COLO668 (cell line): ENCODE data around the gene OTOGL.
"Not testable (repeated sequence)": the region's sequence is repeated elsewhere in the genome, so short reads cannot be mapped to it uniquely, and the experiment has no call there.

ENCODE experiments used
- DNase-seq: peaks from one replicate; lab custom pipeline; 2025; ENCODE audit not compliant: unreplicated experiment; lab: John Stamatoyannopoulos, UW

The OTOGL gene

DNA sequence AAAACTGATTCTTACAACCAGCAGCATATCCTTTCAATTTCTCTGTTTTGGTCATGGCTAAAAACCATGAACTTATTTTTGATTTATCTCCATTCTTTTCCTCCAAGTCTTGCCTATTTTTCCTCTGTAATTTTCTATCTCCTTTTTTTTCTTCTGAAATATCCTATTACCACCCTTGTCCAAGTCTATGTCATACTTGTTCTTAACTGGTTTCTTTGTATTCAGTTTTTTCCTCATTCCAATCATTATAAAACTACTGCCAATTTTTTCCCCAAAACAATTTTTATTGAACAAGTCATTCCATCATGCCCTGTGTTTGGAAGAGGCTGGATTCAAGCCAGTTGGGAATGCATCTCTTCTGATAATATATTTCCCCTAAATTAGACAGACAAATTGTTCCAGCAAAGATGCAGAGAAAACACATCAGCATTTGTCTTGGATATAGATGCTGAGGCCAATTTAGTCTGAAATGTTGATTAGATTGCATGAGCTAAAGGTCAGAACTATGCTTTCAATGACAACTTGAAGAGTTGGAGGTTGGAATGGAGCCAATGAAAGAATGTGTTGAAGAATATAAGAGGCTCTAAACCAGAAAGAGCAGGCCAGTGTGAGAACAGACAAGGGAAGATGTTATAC, 30.7 kb downstream of the OTOGL start:
- DNase-seq = no peak

DNA sequence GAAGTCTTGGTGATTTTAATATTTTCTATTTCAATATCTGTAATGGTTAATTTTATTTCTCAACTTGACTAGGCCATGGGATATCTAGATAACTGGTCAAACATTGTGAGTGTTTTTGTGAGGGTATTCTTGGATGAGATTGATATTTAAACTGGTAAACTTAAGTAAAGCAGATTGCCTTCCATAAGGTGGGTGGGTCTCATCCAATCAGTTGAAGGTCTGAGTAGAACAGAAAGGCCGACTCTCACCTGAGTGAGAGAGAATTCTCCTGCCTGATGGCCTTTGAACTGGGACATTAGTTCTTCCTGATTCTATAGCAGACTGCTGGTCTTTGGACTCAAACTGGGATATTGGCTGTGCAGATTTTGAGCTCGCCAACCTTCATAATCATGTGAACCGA, 36.3 kb downstream of the OTOGL start:
- DNase-seq = no peak

DNA sequence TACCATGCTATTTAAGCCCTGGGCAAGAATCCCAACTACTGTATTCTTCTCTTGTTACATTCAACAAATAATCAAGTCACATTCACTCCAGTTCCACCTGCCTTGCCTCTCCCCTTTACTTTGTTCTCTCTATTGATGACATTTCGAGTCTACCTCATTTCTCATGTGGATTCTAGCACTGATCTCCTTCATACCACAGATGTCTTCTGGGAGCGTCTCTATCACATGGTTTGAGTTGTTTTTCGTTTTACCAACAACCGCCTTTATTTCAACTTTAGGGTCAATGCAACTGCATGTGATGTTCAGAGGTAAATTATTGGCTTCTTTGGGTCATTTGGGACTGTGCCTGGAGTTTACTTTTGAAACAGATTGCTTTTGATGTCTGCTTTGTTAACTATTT, 40.7 kb downstream of the OTOGL start:
- no peak for DNase-seq

DNA sequence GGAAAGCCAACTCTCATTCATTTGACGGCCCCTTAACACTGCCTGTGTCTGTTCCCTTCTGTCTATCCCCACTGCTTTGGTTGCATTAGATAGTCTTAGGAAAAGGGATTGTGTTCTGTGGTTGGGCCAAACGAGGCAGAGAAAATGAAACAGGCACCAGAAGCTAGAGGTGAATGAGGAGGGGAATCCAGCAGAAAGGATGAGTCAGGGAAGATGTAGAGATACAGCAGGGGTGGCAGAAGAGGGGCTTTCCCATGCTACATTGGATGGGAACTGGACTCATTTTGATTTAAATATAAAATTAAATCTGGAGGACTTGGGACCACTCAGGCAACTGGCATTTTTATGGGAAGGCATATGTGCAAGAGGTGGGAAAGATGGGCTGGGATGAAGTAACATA, 43.3 kb downstream of the OTOGL start:
- no peak for DNase-seq

DNA sequence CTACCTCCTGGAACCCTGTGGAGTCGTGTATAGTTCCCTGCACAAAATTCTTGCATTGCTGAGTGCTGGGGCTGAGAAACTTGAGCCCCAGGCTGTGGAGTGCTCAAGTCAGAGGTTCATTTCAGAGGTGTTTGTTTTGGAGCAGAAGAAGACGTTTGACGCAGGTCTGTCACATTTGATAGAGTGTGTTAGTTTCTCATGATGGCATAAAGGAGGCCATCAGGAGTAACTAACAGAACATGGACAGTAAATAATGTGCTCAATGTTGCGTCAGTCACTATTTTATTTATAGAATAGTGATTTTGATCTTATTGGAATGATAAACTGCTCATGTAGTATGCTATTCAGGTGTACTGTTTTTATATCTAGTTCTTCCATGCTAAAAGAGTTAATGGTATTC, 44.2 kb downstream of the OTOGL start:
- no peak for DNase-seq

DNA sequence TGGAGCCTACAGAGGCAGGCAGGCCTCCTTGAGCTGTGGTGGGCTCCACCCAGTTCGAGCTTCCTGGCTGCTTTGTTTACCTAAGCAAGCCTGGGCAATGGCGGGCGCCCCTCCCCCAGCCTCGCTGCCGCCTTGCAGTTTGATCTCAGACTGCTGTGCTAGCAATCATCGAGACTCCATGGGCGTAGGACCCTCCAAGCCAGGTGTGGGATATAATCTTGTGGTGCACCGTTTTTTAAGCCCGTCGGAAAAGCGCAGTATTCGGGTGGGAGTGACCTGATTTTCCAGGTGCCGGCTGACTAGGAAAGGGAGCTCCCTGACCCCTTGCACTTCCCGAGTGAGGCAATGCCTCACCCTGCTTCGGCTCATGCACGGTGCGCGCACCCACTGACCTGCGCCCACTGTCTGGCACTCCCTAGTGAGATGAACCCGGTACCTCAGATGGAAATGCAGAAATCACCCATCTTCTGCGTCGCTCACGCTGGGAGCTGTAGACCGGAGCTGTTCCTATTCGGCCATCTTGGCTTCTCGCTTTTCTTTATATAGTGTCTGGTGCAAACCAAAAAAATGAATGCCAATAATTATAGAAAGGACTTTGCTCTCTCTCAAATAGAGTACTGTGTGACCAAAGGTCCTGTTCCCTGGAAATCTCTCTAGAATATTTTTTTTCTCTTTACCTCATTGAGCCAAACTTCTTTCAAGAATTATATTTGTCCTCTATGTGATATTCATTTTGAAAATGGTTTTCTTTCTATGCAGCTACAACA, 50.4 kb downstream of the OTOGL start:
- DNase-seq = not testable (repeated sequence)

DNA sequence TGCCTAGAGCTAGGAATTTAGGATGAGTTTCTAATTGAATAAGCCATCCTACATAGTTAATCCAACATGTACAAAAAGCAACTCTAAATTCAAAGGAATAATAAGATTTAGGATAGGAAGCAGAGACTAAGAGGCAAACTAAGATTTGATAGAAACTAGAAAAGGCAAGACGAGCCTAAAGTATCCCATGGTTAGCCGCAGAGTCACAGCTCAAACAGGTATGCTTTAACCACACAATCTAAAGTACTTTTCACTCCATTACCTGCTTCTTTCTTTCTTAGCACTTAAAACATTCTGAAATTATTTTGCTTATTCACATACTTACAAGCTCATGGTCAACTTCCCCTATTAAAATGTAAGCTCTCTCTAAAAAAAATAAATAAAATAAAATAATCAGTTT, 51.8 kb downstream of the OTOGL start:
- DNase-seq = no peak

DNA sequence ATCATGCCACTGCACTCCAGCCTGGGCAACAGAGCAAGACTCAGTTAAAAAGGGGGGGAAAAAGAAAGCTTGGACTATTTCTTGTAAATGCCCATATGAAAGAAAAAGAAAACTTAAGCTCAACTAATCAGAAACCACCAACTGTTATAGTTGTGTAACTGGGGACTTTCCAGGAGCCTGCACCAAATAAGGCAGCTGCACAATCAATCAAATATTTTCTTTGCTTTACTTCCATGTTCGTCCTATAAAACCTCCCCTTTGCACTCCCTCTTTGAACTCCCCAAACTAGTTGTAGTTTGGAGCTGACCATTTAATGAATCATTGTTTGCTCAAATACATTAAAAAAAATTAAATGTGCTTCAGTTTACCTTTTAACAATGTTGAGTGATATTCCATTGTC, 54.9 kb downstream of the OTOGL start:
- no peak for DNase-seq

DNA sequence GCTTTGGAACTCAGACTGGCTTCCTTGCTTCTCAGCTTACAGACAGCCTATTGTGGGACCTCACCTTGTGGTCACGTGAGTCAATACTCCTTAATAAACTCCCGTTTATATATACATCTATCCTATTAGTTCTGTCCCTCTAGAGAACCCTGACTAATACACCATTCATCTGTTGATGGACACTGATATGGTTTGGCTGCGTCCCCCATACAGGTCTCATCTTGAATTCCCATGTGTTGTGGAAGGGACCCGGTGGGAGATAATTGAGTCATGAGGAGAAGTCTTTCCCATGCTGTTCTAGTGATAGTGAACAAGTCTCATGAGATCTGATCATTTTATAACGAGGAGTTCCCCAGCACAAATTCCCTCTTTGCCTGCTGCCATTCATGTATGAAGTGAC, 57.0 kb downstream of the OTOGL start:
- DNase-seq = no peak

DNA sequence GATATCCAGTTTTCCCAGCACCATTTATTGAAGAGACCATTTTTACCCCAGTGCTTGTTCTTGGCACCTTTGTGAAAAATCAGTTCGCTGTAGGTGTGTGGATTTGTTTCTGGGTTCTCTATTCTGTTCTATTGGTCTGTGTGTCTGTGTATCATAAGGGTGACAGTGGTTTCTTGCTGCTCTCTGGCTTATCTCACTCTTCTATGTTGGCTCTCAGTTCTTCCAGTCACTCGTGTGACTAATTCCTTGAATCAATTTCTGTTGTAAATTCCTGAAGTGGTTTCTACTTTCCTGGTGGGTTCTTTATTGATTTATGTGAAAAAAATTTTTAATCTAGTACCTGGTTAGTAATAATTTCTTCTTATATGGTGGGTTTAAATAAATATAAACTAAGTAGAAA, 58.3 kb downstream of the OTOGL start:
- no peak for DNase-seq

DNA sequence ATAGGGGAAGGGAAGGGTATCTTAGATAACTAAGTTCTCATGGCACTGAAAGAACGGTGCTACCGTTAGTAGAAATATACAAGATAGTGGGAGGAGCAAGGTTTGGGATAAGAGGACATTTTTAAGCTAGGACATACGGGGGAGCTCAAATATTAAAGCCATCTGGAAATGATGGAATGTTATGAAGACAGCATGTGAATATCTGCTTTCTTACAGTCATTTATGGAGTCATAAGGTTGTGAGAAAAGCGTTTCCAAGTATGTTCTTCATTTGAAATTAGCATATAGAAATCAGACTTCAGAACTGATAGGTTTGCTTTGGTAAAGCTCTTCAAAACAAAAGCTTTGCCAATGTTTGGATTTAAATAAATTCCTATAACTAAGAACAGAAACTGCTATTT, 62.3 kb downstream of the OTOGL start:
- no peak for DNase-seq

DNA sequence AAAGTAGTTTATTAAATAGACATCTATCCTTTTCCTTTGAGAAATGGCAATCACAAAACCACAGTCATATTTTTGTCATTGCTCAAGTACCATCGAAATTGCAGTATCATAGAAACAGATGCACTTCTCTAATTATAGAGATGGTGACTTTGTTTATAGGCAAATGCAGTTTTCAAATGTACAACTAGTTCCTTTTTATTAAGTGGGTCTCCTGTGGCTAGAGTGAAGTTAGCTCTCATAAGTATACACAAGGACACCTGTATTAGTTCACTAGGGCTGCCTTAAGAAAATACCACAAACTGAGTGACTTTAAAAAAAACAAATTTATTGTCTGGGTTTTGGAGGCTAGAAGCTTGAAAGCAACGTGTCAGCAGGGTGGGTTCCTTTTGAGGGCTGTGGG, 62.8 kb downstream of the OTOGL start:
- DNase-seq = no peak

DNA sequence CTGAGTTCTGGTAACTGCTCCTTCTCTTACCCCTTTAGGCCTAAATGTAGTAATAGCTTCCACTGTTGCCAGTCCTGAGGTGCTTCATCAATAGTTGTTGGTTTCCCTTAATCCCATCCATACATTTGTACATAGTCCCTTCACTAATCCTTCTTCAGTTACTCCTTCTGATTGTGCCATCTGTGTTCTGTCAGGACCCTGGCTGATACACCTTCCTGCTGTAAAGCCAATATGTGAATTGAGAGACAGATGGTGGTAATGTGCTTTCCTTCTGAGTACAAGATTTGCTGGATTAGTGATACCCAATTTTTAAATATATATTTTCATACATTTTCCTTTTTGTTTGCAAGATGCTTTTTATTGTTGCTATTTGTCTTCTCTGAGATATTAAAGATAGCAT, 66.4 kb downstream of the OTOGL start:
- DNase-seq = no peak

DNA sequence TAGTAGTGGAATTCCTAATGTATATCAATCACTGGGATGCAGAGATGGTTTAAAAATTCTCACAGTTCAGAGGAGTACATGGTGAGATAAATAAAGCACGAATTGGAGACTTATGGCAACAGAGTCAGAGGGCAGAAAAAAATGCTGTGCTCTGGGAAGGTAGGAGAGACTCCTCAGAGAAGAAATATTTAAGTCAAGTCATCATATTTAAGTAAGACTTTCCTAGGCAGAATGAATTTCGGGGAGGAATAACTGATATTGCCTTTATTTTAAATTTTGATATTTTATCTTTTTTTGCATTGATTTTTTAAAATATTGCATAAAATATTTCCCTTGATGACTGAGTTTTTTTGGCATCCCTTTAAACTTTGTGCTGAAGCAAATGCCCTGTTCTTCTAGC, 67.4 kb downstream of the OTOGL start:
- DNase-seq = no peak

DNA sequence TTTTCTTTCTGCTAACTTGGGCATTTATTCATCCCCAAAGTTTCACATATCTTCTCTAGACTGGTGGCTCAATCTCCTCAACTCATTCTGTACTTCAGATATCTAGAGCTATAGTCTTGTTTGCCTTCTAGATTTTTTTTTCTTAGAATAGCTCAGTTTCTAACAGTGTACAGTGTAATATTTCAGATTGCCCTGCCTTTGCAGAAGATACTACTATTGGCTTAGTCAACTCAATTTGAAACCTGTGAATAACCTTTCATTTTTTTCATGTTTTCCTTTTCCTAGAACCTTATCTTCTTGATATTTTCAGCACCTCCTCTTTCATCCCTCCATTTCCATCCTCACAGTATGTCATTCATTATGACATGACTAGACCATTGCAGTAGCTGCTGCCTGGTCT, 69.6 kb downstream of the OTOGL start:
- no peak for DNase-seq

DNA sequence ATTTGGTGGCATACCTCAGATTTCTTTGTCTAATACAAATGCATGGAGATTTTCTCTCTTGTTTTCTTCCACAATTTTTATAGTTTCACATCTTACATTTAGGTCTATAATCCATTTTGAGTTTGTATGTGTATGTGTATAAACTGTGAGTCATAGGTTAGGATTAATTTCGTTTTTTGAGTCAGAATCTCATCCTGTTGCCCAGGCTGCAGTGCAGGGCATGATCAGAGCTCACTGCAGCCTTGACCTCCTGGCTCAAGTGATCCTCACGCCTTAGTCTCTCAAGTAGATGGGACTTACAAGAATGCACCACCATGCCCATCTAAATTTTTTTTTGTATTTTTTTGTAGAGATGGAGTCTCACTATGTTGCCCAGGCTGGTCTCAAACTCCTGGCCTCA, 71.6 kb downstream of the OTOGL start:
- no peak for DNase-seq

DNA sequence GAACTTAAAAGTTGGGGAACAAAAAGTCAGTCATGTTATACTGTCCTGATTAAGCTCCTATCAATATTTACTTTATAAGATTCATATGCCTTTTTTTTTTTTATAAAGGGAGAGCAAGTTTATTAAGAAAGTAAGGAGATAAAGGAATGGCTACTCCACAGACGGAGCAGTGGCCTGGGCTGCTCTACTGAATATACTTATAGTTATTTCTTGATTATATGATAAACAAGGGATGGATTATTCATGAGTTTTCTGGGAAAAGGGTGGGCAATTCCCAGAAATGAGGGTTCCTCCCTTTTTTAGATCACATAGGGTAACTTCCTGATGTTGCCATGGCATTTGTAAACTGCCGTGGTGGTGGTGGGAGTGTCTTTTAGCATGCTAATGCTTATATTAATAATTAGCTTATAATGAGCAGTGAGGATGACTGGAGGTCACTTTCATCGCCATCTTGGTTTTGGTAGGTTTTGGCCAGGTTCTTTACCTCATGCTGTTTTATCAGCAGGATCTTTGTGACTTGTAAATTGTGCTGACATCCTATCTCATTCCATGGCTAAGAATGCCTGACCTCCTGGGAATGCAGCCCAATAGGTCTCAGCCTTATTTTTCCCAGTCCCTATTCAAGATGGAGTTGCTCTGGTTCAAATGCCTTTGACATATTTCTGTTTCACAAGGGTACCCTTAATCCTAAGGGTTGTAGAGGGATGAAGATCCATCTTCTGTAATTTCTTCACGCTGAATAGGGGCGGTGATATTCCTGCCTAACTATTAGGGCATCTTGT, 73.9 kb downstream of the OTOGL start:
- DNase-seq = no peak

DNA sequence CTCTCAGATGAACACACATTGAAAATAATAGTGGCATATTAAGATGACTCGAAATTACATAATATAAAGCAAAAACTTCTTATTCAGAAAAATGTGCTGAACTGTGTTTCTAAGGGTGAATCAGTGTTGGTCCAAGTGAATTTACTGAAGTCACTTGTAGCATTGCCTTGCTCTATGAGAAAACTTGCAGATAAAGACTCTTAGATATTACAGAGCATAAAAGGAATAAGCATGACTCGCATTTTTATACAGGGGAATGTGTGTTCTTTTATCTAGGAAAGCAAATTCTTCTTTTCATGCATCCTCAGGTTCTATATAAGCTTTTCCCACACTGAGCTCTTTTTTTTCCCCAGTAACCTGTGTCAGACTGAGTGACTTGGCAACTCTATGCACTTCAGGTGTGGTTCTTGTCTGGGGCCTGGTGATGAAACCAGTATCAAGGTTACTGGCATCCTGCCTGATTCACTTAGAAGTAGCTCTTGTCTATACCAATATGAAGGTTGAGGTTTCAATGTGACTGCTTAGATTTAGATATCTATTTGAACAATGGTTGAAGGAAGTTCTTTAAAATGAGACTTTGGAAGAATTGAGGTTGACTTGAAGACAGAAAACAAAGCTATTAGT, 76.1 kb downstream of the OTOGL start:
- no peak for DNase-seq

DNA sequence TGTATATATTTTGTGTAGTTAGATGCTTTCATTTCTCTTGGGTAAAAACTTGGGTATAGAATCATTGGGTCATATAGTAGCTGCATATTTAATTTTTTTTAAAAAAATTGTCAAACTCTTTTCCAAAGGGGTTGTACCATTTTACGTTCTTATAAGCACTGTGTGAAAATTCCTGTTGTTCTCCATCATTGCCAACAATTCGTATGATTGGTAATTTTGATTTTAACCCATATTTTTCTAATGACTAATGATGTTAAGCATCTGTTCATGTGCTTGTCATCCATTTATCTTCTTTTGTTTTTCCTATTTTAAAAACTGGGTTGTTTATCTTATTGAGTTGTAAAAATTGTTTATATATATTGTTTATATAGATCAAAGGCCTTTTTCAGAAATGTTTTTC, 77.4 kb downstream of the OTOGL start:
- no peak for DNase-seq

DNA sequence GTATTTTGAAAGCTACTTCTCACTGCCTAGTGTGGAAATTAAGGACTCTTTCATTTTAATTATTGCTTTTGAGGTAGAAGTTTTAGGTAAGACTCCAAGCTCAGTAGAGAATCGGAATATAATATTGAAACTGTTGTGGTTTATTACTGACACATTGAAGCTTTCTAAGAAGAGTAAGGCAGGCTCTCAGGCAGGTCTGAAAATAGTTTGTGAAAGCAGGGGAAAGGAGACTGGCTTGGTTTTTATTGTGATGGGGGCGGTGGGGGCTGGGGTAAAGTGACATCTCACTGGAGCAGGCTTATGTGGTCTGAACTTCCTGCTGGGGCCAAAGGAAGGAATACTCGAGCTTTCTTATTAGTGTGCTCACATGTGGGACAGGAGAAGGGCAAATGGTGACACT, 79.5 kb downstream of the OTOGL start:
- DNase-seq = no peak

DNA sequence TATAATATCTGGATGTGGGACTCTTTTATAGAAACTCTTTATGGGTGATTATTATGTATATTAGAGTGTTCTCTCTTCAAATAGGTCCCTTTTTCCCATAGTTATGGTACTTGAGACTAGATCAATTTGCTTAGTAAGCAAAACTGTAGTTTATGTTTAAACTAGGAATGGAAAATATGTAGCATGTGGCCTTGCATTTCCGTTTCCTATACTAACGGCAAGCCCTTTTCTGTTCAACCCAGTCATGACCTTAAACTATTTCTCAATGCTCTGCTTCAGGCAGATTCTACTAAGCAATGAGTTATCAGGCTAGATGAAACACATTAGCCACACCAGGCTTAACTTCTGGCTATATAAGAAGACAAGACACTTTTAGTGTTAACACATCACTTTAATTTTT, 84.6 kb downstream of the OTOGL start:
- DNase-seq = no peak

DNA sequence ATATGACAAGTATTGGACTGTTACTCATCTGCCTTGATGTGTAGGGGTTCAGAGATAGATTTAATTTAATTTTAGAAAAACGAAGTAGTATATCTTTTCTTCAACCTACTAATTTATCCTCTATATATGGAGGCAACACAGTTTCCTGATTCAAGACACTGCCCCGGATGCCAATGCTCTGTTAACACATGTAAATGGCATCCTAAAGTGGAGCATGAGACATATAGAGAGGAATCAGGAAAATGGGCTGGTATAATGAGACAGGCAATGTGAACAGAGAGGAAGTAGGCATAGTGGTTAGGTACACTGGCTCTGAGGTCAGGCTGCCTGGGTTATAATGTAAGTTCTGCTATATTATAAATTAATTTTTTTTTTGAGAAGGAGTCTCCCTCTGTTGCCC, 85.6 kb downstream of the OTOGL start:
- no peak for DNase-seq
